NOMO-1 treated with dmso at 0.1 percent for 144 hours (cell line): ENCODE data around the gene KDSR.
"Not testable (repeated sequence)": the region's sequence is repeated elsewhere in the genome, so short reads cannot be mapped to it uniquely, and the experiment has no call there.

ENCODE experiments used
- DNase-seq: peaks from one replicate; lab custom pipeline; 2025; ENCODE audit not compliant: unreplicated experiment; lab: John Stamatoyannopoulos, UW

Gene KDSR

GRCh38 chr18:63366213-63367052 lies 573 bp downstream of the KDSR start:
- DNase-seq: no peak

DNA sequence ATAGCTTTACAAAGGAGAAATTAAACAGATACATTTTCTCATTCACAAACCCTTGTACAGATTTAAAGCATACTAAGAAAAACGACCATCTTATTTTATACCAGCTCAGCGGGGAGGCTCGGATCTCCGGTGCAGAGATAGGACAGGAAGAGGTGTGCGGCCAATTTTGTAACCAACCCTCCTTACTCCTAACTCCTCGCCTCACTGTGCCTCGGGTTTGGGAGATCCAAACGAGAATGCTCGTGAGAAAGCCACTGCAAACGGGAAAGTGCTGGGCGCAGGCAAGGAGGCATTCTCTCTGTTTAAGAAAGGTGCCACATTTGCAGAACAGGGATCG lies 1.2 kb downstream of the KDSR start:
- no peak for DNase-seq

GRCh38 chr18:63363951-63364350 lies 3.1 kb downstream of the KDSR start:
- no peak for DNase-seq

GRCh38 chr18:63363420-63363819 lies 3.6 kb downstream of the KDSR start:
- not testable (repeated sequence) for DNase-seq

GRCh38 chr18:63356272-63356896 lies 10.6 kb downstream of the KDSR start:
- no peak for DNase-seq

DNA sequence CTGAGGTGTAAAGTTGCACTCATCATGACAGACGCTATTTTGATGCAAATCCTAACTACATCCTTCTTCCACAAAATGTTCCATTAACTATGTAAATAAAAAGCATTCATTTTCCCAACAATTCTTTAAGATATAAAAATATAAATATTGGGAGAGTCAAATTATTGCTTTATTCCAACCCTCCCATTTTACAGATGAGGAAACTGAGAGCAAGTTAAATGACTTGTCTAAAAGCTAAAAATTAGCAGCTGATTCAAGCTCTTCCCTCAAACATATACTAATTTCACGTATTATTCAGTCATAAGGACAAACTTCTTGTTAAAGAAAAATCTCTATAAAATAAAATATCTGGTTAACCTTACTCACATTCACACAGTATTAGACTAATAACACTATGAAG lies 16.8 kb downstream of the KDSR start:
- no peak for DNase-seq

DNA sequence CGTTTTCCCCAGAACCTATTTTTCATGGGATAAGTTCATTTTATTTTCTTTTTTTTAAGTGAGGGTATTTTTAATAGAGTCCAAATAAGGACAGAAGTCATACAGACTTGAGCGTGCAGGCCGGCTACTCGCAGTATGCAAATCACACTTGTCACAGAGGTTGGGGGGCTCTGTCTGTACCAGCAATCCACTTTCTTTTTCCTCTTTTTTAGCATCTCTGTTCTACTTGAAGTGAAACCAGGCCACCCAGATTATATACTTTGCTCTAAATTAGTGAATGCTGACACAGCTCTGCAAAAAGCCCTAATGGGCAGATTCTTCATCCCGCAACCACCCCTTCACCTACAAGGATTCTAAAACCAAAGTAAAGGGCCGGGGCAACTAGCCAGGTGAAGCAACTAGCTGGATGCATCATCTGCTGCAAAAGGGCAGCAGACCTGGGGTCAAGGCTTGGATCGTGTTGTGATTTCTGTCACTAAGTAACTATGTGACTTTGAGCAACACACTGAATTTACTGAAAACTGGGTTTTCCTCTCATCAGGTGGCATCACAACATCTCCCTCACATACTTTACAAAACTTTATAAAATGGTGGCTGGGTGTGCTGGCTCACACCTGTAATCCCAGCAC lies 18.4 kb downstream of the KDSR start:
- DNase-seq: no peak

- no peak for DNase-seq
These were observed 20.4 kb downstream of the KDSR start for GRCh38 chr18:63346480-63347183.

DNA sequence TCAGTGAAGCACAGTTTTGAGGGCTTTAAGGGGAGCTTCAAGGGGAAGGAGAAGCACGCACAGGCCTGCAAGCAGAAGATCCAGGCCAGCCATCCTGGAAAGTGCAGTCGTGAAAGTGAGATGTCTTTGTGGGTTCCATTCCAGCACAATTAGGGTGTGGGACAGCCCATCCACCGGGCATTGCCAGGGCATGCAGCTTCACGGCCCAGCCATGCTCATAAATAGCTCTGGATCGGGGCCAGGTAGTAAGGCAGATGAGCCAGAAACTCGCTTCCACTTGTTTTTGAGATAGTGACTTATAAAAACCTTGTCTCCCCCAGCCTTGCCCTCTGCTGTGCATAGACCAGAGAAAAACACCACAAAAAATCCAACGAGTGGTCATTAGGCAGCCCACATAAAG lies 21.0 kb downstream of the KDSR start:
- DNase-seq: no peak

GRCh38 chr18:63344918-63345317 lies 22.1 kb downstream of the KDSR start:
- no peak for DNase-seq

DNA sequence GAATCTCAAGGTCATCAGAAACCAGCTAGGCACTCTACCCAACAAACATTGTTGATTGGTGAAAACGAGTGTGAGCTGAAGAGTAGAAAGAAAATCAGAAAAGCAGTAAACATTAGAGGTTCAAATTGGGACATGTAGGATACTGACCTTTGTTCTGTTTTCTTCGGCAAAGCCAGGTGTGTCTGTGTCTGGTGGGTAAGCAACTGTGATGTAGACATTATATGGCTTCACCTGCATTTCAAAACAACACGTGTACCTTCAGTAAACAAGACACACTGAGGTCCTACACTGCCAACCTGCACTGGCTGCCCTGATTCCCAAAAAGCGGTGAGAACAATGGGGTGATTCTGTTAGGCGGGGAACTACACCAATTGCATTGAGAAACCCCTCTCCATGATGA lies 22.7 kb downstream of the KDSR start:
- no peak for DNase-seq

DNA sequence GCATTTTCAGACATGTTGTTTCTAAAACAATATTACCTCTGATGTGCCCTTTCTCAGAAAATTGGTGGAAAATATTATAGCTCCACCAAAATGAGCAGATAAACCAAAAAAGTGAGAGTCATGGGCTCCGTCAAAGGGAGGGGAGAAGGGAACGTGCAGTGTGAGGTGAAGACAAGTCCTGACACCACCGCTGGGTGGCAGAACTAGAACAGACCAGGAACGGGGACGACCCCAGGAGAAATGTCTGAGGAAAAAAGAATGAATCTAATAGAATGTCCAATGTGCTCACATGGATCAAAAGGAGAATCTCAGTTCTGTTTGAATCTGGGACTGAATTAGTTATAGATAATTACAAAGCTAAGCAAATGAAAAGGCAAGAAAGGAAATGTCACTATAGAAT lies 24.8 kb downstream of the KDSR start:
- no peak for DNase-seq

DNA sequence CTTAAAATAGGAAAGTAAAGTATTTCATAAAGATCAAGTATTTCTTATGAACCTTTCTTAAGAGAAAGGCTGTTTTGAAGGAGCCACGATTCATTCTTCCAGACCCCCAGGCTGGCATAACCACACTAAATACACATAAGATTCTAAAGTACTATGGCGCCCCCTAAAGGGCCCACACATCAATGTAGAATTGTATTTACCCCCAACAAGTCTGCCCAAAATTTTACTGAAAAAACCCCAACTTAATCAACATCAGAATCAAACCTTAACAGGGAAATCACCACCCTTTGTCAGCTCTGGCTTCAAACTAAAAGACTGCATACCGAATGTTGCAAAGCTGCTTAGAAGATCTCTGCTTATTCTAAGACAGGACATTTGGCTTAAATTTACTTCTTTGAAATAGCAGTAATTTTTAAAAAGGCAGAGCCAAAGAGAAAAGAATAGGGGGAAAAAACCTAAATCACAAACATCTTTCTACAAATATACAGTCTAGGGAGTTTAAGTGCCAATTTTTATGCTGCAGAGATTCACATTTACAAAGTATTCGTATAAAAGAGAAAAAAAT lies 27.0 kb downstream of the KDSR start:
- DNase-seq: peak; percentile 40

DNA sequence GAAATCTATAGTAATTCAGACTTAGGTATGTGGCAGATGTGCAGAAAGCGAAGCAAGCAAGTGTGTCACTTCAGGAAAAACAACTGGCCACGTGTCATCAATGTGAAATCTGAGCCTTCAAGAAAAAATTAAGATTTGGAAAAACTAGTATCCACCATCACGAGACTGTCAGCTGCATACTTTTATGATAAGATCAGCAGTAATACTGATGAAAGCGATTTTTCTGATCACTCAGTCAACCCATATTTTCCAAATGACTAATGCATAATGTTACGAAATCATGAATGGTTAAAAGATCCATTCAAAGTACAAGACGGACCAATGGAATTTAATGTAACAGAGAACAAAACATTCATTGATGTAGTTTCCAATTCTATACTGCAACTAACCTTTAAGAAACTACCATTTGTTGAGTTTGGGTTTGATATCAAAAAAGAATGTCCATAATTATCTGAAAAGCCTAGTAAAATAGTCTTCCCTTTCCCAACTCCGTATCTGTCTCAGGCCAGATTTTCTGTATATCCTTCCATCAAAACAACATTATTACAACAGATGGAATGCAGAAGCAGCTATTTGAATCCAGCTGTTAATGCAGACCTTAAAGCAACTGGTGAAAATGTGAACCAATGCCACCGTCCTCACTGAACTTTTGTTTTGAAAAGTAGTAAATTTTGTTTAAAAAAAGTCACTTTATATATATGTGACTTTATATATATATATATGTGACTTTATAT lies 30.5 kb downstream of the KDSR start:
- no peak for DNase-seq

DNA sequence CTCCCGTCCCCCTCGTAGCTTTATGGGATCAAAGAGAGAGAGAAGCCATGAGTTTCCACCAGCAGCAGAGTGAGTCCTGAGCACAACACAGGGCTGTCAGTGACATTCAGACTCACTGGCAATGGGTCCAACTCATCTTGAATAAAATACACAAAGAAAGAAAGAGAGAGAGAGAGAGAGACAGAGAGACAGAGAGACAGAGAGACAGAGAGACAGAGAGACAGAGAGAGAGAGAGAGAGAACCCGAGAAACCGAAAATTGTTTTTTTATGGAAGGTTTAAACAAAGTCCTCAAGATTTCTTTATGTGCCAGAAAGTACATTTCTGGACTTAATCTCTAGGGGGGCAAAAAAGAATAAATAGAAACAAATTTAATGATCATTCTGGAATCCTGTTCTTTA lies 35.9 kb downstream of the KDSR start:
- DNase-seq: no peak

DNA sequence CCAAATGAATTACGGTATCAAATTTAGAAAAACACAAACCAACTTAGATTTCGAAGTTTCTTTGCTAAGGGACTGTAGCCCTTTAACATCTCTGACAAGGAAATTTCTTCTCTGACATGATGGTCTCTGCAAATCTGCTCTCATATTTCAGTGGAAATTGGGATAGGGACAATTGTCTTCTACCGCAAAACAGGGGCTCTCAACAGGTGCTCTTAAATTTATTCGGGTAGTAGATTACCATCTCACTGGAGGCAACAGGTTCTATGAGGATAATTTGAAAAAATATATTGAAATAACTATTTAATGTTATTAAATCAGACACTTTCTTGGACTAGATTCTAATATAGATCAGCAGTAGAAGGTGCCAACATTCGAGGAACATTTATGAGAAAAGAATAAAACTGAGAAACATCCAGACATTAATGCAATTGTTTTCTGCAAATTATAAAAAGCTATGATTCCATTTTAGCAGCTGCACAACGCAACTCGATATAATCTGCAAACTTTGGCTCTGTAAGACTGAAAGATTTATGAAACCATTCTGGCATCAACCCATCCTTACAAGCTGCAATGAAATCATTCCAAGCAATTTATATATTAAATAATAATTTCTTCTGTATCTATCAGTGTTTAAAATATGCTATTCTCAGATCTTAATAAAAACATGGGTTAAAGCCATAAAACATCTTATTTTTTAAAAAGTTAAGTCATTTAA lies 37.4 kb downstream of the KDSR start:
- no peak for DNase-seq

- DNase-seq: no peak
These were observed 41.0 kb downstream of the KDSR start for GRCh38 chr18:63326011-63326410.

GRCh38 chr18:63325086-63325686 lies 41.8 kb downstream of the KDSR start:
- DNase-seq: no peak

GRCh38 chr18:63322908-63323634 lies 43.9 kb downstream of the KDSR start:
- DNase-seq: peak; percentile 80
